K562 treated with DMSO at 1 percent for 4 hours (cell line): Measurements from ENCODE around the gene FUT2. TPM values are rescaled to one million over a fixed set of nuclear protein-coding genes. Genes with fewer than 3 reads are reported as not detected.

Experiments used
- total RNA-seq: library from RNA; unstranded; fragments of 300-600 nt; gene quantifications from 2 replicates; pipeline ENCODE4 v1.2.3, GENCODE V29; 2022; ENCODE audit not compliant: insufficient read depth

Gene FUT2
- total RNA-seq: not detected in 2 replicates

GRCh38 chr19:48695743-48696352 is at the start of gene FUT2:
Gene FUT2 (plus strand): TSS chr19:48695971. CDS start chr19:48702957, 6,986 bp downstream.

GRCh38 chr19:48646001-48646721 is 49.6 kb upstream of the FUT2 start, which contains the start of gene CA11:
Gene CA11 (minus strand): TSS chr19:48646187. CDS start chr19:48645632, 555 bp downstream.

GRCh38 chr19:48672994-48673393 is 22.8 kb upstream of the FUT2 start, which contains the start of gene NTN5:
Gene NTN5 (minus strand): TSS chr19:48673017. CDS start chr19:48670986, 2,031 bp downstream.

GRCh38 chr19:48719263-48720171 is 23.7 kb downstream of the FUT2 start, which contains the start of gene MAMSTR:
Gene MAMSTR (minus strand): TSS chr19:48719725. CDS start chr19:48719031, 694 bp downstream.

GRCh38 chr19:48740164-48740972 is 44.6 kb downstream of the FUT2 start, which contains the start of gene RASIP1:
Gene RASIP1 (minus strand): TSS chr19:48740610. CDS start chr19:48740282, 328 bp downstream.

GRCh38 chr19:48746738-48747575 is 51.2 kb downstream of the FUT2 start, which contains the start of gene IZUMO1:
Gene IZUMO1 (minus strand): TSS chr19:48746909. CDS start chr19:48745859, 1,050 bp downstream.

GRCh38 chr19:48752496-48753365 is 57.0 kb downstream of the FUT2 start, which contains the start of gene FUT1:
Gene FUT1 (minus strand): TSS chr19:48752641. CDS start chr19:48751281, 1,360 bp downstream.

GRCh38 chr19:48755084-48755641 is 59.4 kb downstream of the FUT2 start, which contains the start of gene FGF21:
Gene FGF21 (plus strand): TSS chr19:48755524. CDS start chr19:48756237, 713 bp downstream.

Other genes starting within 250 kb of the FUT2 start
- 15.5 and 16.7 TPM in 2 replicates for gene GRWD1, start 250.0 kb upstream of the FUT2 start, total RNA-seq
- 2.5 and 3.5 TPM in 2 replicates for gene KCNJ14, start 240.4 kb upstream of the FUT2 start, total RNA-seq
- gene CYTH2, start 226.6 kb upstream of the FUT2 start, total RNA-seq: 33.0 and 35.3 TPM in 2 replicates
- gene LMTK3, start 184.1 kb upstream of the FUT2 start, total RNA-seq: 7.2 and 8.2 TPM in 2 replicates
- gene SULT2B1, start 143.8 kb upstream of the FUT2 start, total RNA-seq: 1.7 and 1.9 TPM in 2 replicates
- gene SPACA4, start 89.2 kb upstream of the FUT2 start, total RNA-seq: not detected in 2 replicates
- gene FAM83E, start 80.9 kb upstream of the FUT2 start, total RNA-seq: 1.7 and 2.8 TPM in 2 replicates
- gene RPL18, start 76.8 kb upstream of the FUT2 start, total RNA-seq: 5,295 and 5,517 TPM in 2 replicates
- gene SPHK2, start 76.5 kb upstream of the FUT2 start, total RNA-seq: 3.9 and 7.1 TPM in 2 replicates
- 18.9 and 23.5 TPM in 2 replicates for gene DBP, start 58.6 kb upstream of the FUT2 start, total RNA-seq
- 10.3 and 27.1 TPM in 2 replicates for gene CA11, start 49.8 kb upstream of the FUT2 start, total RNA-seq
- gene NTN5, start 23.0 kb upstream of the FUT2 start, total RNA-seq: 0.33 TPM in 1 of 2 replicates, not detected in the other
- gene MAMSTR, start 23.8 kb downstream of the FUT2 start, total RNA-seq: 0.73 TPM in 1 of 2 replicates, not detected in the other
- 6.5 and 7.8 TPM in 2 replicates for gene RASIP1, start 44.6 kb downstream of the FUT2 start, total RNA-seq
- gene IZUMO1, start 50.9 kb downstream of the FUT2 start, total RNA-seq: 0.50 TPM in 1 of 2 replicates, not detected in the other
- 4.8 and 13.9 TPM in 2 replicates for gene FUT1, start 56.7 kb downstream of the FUT2 start, total RNA-seq
- not detected in 2 replicates for gene FGF21, start 59.6 kb downstream of the FUT2 start, total RNA-seq
- gene BCAT2, start 115.1 kb downstream of the FUT2 start, total RNA-seq: 68.9 and 69.1 TPM in 2 replicates
- gene HSD17B14, start 140.5 kb downstream of the FUT2 start, total RNA-seq: not detected in 2 replicates
- gene PLEKHA4, start 172.6 kb downstream of the FUT2 start, total RNA-seq: 17.1 and 25.9 TPM in 2 replicates
- gene PPP1R15A, start 176.4 kb downstream of the FUT2 start, total RNA-seq: 85.0 and 106 TPM in 2 replicates
- gene TULP2, start 202.8 kb downstream of the FUT2 start, total RNA-seq: not detected in 2 replicates
- 279 and 316 TPM in 2 replicates for gene NUCB1, start 204.3 kb downstream of the FUT2 start, total RNA-seq
- gene DHDH, start 237.7 kb downstream of the FUT2 start, total RNA-seq: 2.6 and 6.7 TPM in 2 replicates